Lower leg skin (tissue), 4 donors: Measurements from ENCODE around the gene EPB41L4B. TPM values are rescaled to one million over a fixed set of nuclear protein-coding genes. Genes with fewer than 3 reads are reported as not detected.

Experiments
- DNase-seq, 2 donors: peaks; one replicate each; pipeline ENCODE4 v3.0.0-alpha.2; 2019; ENCODE audit warnings: low spot score in 2 of 2
- H3K4me3 ChIP-seq: fragments of 200-600 bp; sonication (generic); 2 replicates; pipeline ENCODE4 v1.5.1; 2017; ENCODE audit warnings: mild to moderate bottlenecking, low read depth; ENCODE audit not compliant: poor library complexity, severe bottlenecking
- CTCF ChIP-seq, 3 donors: fragments of 450-650 bp; IDR thresholded peaks; one replicate each; pipeline ENCODE4 v1.5.1; 2016; ENCODE audit warnings: antibody characterized with exemption in 3 of 3, mild to moderate bottlenecking in 3 of 3, moderate library complexity in 2 of 3
- POLR2A ChIP-seq, 2 donors: fragments of 450-650 bp; IDR thresholded peaks; one replicate each; pipeline ENCODE4 v1.6.1; 2016 to 2017; ENCODE audit warnings: antibody characterized with exemption in 2 of 2, mild to moderate bottlenecking in 1 of 2, moderate library complexity in 1 of 2
- WGBS, 2 donors: methylation state at CpG; one replicate each; pipeline ENCODE4 v1.1.5; 2018; 5-methylcytosine and 5-hydroxymethylcytosine counted together
- intact Hi-C: fragments of 100-400 bp; cut with DNase I; formaldehyde crosslinking; loops from one replicate; pipeline ENCODE4 v1.15.0; 2023; ENCODE audit warnings: low total_unique reads
- total RNA-seq, 4 donors: library from RNA; depleted of rRNA; stranded (reverse); fragments of >200 nt; gene quantifications; one replicate each; pipeline ENCODE4 v1.1.0, GENCODE V29; 2016

Gene EPB41L4B
- total RNA-seq, 4 donors from 2014 or later, result 15.4 to 31.6 (median 21.6) TPM

GRCh38 chr9:109212768-109213167 is 108.1 kb downstream of the EPB41L4B start:
- WGBS, 2 donors, result 56 to 64% methylated on average over 4 of the region's 4 CpGs
- intact Hi-C loops, result no loop called here

GRCh38 chr9:109206670-109207069 is 114.2 kb downstream of the EPB41L4B start:
- 77 to 96% methylated on average over 2 of the region's 2 CpGs for WGBS, 2 donors
- TF ChIP-seq CTCF (IDR thresholded peaks at IDR 0.05), result no peak
- TF ChIP-seq POLR2A (IDR thresholded peaks at IDR 0.05), result no peak
- intact Hi-C loops, result no loop called here
- DNase-seq, result peak in 1 of 2 donors; percentile 45
- H3K4me3 ChIP-seq, result no peak overlapping the region

More at GRCh38 chr9:109212768-109213167, 108.1 kb downstream of the EPB41L4B start:
- no peak overlapping the region for H3K4me3 ChIP-seq
- peak in 1 of 2 donors; percentile 21 for DNase-seq
- no peak for TF ChIP-seq POLR2A (IDR thresholded peaks at IDR 0.05)
- no peak for TF ChIP-seq CTCF (IDR thresholded peaks at IDR 0.05)

GRCh38 chr9:109205526-109205925 is 115.3 kb downstream of the EPB41L4B start:
- TF ChIP-seq CTCF (IDR thresholded peaks at IDR 0.05), result no peak
- no peak for TF ChIP-seq POLR2A (IDR thresholded peaks at IDR 0.05)
- WGBS, 2 donors, result 68 to 72% methylated on average over 1 of the region's 1 CpG
- intact Hi-C loops, result no loop called here
- DNase-seq, result no peak
- no peak overlapping the region for H3K4me3 ChIP-seq

- TF ChIP-seq CTCF (IDR thresholded peaks at IDR 0.05), result no peak
- TF ChIP-seq POLR2A (IDR thresholded peaks at IDR 0.05), result no peak
- no peak overlapping the region for H3K4me3 ChIP-seq
- WGBS, 2 donors, result 82 to 84% methylated on average over 4 of the region's 4 CpGs
- DNase-seq, result peak in 1 of 2 donors; percentile 42
- intact Hi-C loops, result no loop called here
Measured at GRCh38 chr9:109203761-109204360, 117.0 kb downstream of the EPB41L4B start.

GRCh38 chr9:109199676-109200075 is 121.2 kb downstream of the EPB41L4B start:
- intact Hi-C loops, result no loop called here
- no peak overlapping the region for H3K4me3 ChIP-seq
- peak in 1 of 2 donors; percentile 60 for DNase-seq
- 90% methylated on average over 5 of the region's 5 CpGs for WGBS, 2 donors
- no peak for TF ChIP-seq POLR2A (IDR thresholded peaks at IDR 0.05)
- TF ChIP-seq CTCF (IDR thresholded peaks at IDR 0.05), result no peak
